ENCODE data around the gene BAHCC1.

BAHCC1 gene

GRCh38 chr17:81489012-81489997, 94.0 kb downstream of the BAHCC1 start:
- Histone ChIP-seq H3K27me3 (ENCODE audit: insufficient read depth, low read length) (peaks cover 39% of the 10 kb centered on the region), H3K9me3 (ENCODE audit: insufficient read depth, low read depth, low read length) (no peaks in the 10 kb centered on the region), H3K36me3 (ENCODE audit: insufficient read depth, low read length) (no peaks in the 10 kb centered on the region), H3K4me1 (ENCODE audit: insufficient read depth, low read length) (peaks cover 10% of the 10 kb centered on the region), H3K9ac (ENCODE audit: low read depth, low read length) (no peak overlapping the region), H3K27ac (ENCODE audit: low read depth, low read length) (peak overlapping the region; percentile 36; the same call in 1 of the 2 replicates), H3K4me3 (ENCODE audit: low read length) (no peak overlapping the region)
- WGBS = 28% methylated on average over 27 of the region's 27 CpGs

GRCh38 chr17:81489998-81490992, 95.0 kb downstream of the BAHCC1 start:
- WGBS = 55% methylated on average over 14 of the region's 14 CpGs
- H3K9me3 ChIP-seq (ENCODE audit: insufficient read depth, low read depth, low read length) = no peaks in the 10 kb centered on the region
- peaks cover 10% of the 10 kb centered on the region for H3K4me1 ChIP-seq (ENCODE audit: insufficient read depth, low read length)
- H3K36me3 ChIP-seq (ENCODE audit: insufficient read depth, low read length) = no peaks in the 10 kb centered on the region
- H3K9ac ChIP-seq (ENCODE audit: low read depth, low read length) = no peak overlapping the region
- no peak overlapping the region for H3K4me3 ChIP-seq (ENCODE audit: low read length)
- peaks cover 35% of the 10 kb centered on the region for H3K27me3 ChIP-seq (ENCODE audit: insufficient read depth, low read length)
- peak overlapping the region; percentile 36; the same call in 1 of the 2 replicates for H3K27ac ChIP-seq (ENCODE audit: low read depth, low read length)

GRCh38 chr17:81491181-81491581, 95.9 kb downstream of the BAHCC1 start:
- WGBS = 75% methylated on average over 5 of the region's 5 CpGs
- no peaks in the 10 kb centered on the region for H3K9me3 ChIP-seq (ENCODE audit: insufficient read depth, low read depth, low read length)
- no peaks in the 10 kb centered on the region for H3K36me3 ChIP-seq (ENCODE audit: insufficient read depth, low read length)
- no peak overlapping the region for H3K4me3 ChIP-seq (ENCODE audit: low read length)
- H3K27ac ChIP-seq (ENCODE audit: low read depth, low read length) = no peak overlapping the region
- peaks cover 10% of the 10 kb centered on the region for H3K4me1 ChIP-seq (ENCODE audit: insufficient read depth, low read length)
- H3K27me3 ChIP-seq (ENCODE audit: insufficient read depth, low read length) = peaks cover 33% of the 10 kb centered on the region
- H3K9ac ChIP-seq (ENCODE audit: low read depth, low read length) = no peak overlapping the region

GRCh38 chr17:81491761-81492160, 96.5 kb downstream of the BAHCC1 start:
- H3K4me1 ChIP-seq (ENCODE audit: insufficient read depth, low read length) = peaks cover 10% of the 10 kb centered on the region
- H3K4me3 ChIP-seq (ENCODE audit: low read length) = no peak overlapping the region
- H3K36me3 ChIP-seq (ENCODE audit: insufficient read depth, low read length) = no peaks in the 10 kb centered on the region
- no peak overlapping the region for H3K9ac ChIP-seq (ENCODE audit: low read depth, low read length)
- WGBS = 41% methylated on average over 4 of the region's 5 CpGs
- no peaks in the 10 kb centered on the region for H3K9me3 ChIP-seq (ENCODE audit: insufficient read depth, low read depth, low read length)
- H3K27me3 ChIP-seq (ENCODE audit: insufficient read depth, low read length) = peaks cover 27% of the 10 kb centered on the region
- no peak overlapping the region for H3K27ac ChIP-seq (ENCODE audit: low read depth, low read length)

GRCh38 chr17:81492202-81492601, 96.9 kb downstream of the BAHCC1 start:
- Histone ChIP-seq H3K4me3 (ENCODE audit: low read length) (no peak overlapping the region), H3K27ac (ENCODE audit: low read depth, low read length) (no peak overlapping the region), H3K9me3 (ENCODE audit: insufficient read depth, low read depth, low read length) (no peaks in the 10 kb centered on the region), H3K4me1 (ENCODE audit: insufficient read depth, low read length) (peaks cover 10% of the 10 kb centered on the region), H3K9ac (ENCODE audit: low read depth, low read length) (no peak overlapping the region), H3K36me3 (ENCODE audit: insufficient read depth, low read length) (no peaks in the 10 kb centered on the region), H3K27me3 (ENCODE audit: insufficient read depth, low read length) (peaks cover 23% of the 10 kb centered on the region)
- WGBS = 64% methylated on average over 18 of the region's 18 CpGs

GRCh38 chr17:81492706-81493105, 97.4 kb downstream of the BAHCC1 start:
- H3K9ac ChIP-seq (ENCODE audit: low read depth, low read length) = no peak overlapping the region
- no peak overlapping the region for H3K4me3 ChIP-seq (ENCODE audit: low read length)
- peaks cover 10% of the 10 kb centered on the region for H3K4me1 ChIP-seq (ENCODE audit: insufficient read depth, low read length)
- no peaks in the 10 kb centered on the region for H3K9me3 ChIP-seq (ENCODE audit: insufficient read depth, low read depth, low read length)
- WGBS = 89% methylated on average over 9 of the region's 9 CpGs
- H3K27me3 ChIP-seq (ENCODE audit: insufficient read depth, low read length) = peaks cover 18% of the 10 kb centered on the region
- H3K36me3 ChIP-seq (ENCODE audit: insufficient read depth, low read length) = no peaks in the 10 kb centered on the region
- no peak overlapping the region for H3K27ac ChIP-seq (ENCODE audit: low read depth, low read length)

GRCh38 chr17:81493198-81494038, 98.2 kb downstream of the BAHCC1 start:
- no peak overlapping the region for H3K9ac ChIP-seq (ENCODE audit: low read depth, low read length)
- H3K36me3 ChIP-seq (ENCODE audit: insufficient read depth, low read length) = no peaks in the 10 kb centered on the region
- H3K27ac ChIP-seq (ENCODE audit: low read depth, low read length) = no peak overlapping the region
- peaks cover 14% of the 10 kb centered on the region for H3K27me3 ChIP-seq (ENCODE audit: insufficient read depth, low read length)
- H3K4me1 ChIP-seq (ENCODE audit: insufficient read depth, low read length) = peaks cover 10% of the 10 kb centered on the region
- 88% methylated on average over 16 of the region's 16 CpGs for WGBS
- H3K9me3 ChIP-seq (ENCODE audit: insufficient read depth, low read depth, low read length) = no peaks in the 10 kb centered on the region
- H3K4me3 ChIP-seq (ENCODE audit: low read length) = no peak overlapping the region

GRCh38 chr17:81494626-81495377, 99.5 kb downstream of the BAHCC1 start:
- no peak overlapping the region for H3K27ac ChIP-seq (ENCODE audit: low read depth, low read length)
- no peak overlapping the region for H3K4me3 ChIP-seq (ENCODE audit: low read length)
- H3K27me3 ChIP-seq (ENCODE audit: insufficient read depth, low read length) = peaks cover 8% of the 10 kb centered on the region
- H3K4me1 ChIP-seq (ENCODE audit: insufficient read depth, low read length) = peaks cover 7% of the 10 kb centered on the region
- WGBS = 71% methylated on average over 8 of the region's 8 CpGs
- H3K9me3 ChIP-seq (ENCODE audit: insufficient read depth, low read depth, low read length) = no peaks in the 10 kb centered on the region
- H3K36me3 ChIP-seq (ENCODE audit: insufficient read depth, low read length) = no peaks in the 10 kb centered on the region
- H3K9ac ChIP-seq (ENCODE audit: low read depth, low read length) = no peak overlapping the region

GRCh38 chr17:81498953-81499600, 103.8 kb downstream of the BAHCC1 start:
- Histone ChIP-seq H3K27ac (ENCODE audit: low read depth, low read length) (no peak overlapping the region), H3K9ac (ENCODE audit: low read depth, low read length) (no peak overlapping the region), H3K9me3 (ENCODE audit: insufficient read depth, low read depth, low read length) (no peaks in the 10 kb centered on the region), H3K4me1 (ENCODE audit: insufficient read depth, low read length) (no peaks in the 10 kb centered on the region; the same call in 1 of the 2 replicates), H3K36me3 (ENCODE audit: insufficient read depth, low read length) (no peaks in the 10 kb centered on the region), H3K4me3 (ENCODE audit: low read length) (no peak overlapping the region), H3K27me3 (ENCODE audit: insufficient read depth, low read length) (no peaks in the 10 kb centered on the region)
- WGBS = 93% methylated on average over 64 of the region's 64 CpGs

All from HUES64 (cell line).